H1 (cell line): ENCODE data around the gene FAM174A. TPM values are rescaled to one million over a fixed set of nuclear protein-coding genes. Genes with fewer than 3 reads are reported as not detected.

Source experiments
- CTCF ChIA-PET: fragments of 300-600 bp; sonication (Branson Sonifier 250); formaldehyde crosslinking; loops from one replicate; lab custom pipeline; 2021; ENCODE audit not compliant: partially characterized antibody; lab: Charles Lee
- POLR2A ChIA-PET: fragments of 300-600 bp; sonication (Branson Sonifier 250); formaldehyde crosslinking; loops from one replicate; lab custom pipeline; 2021; ENCODE audit warnings: inconsistent platforms; ENCODE audit not compliant: partially characterized antibody; lab: Charles Lee
- DNase-seq, 2 experiments: peaks; one replicate each; pipeline versions ENCODE4 v3.0.0 to v3.0.0-alpha.2; 2010 to 2022; ENCODE audit warnings: low spot score in 2 of 2, low read depth in 1 of 2, mixed read lengths in 1 of 2
- FAIRE-seq: peaks from 2 replicates; lab custom pipeline; 2011; peaks lifted over from hg19 to GRCh38; lab: Jason Lieb, UNC
- H2AFZ ChIP-seq: 2 replicates; pipeline ENCODE4 v1.8.1; 2012; ENCODE audit warnings: low read length, inconsistent platforms
- H2AK5ac ChIP-seq: 2 replicates; pipeline ENCODE4 v1.6.1; 2013; ENCODE audit warnings: low read depth, low read length
- H2BK120ac ChIP-seq: replicated peaks from 2 replicates; pipeline ENCODE3; 2013; ENCODE audit warnings: low read depth, low read length, inconsistent platforms
- H2BK12ac ChIP-seq: 2 replicates; pipeline ENCODE4 v1.6.1; 2013; ENCODE audit warnings: low read depth, low read length
- H2BK15ac ChIP-seq: 2 replicates; pipeline ENCODE4 v1.6.1; 2013; ENCODE audit warnings: low read length
- H2BK20ac ChIP-seq: 2 replicates; pipeline ENCODE4 v1.6.1; 2013; ENCODE audit warnings: low read length
- H2BK5ac ChIP-seq: 2 replicates; pipeline ENCODE4 v1.6.1; 2013; ENCODE audit warnings: low read depth, low read length
- H3K14ac ChIP-seq: 2 replicates; pipeline ENCODE4 v1.6.1; 2013; ENCODE audit warnings: inconsistent platforms; ENCODE audit not compliant: insufficient read length
- H3K18ac ChIP-seq: 2 replicates; pipeline ENCODE4 v1.6.1; 2013; ENCODE audit warnings: low read length; ENCODE audit errors: extremely low read depth
- H3K23ac ChIP-seq: 2 replicates; pipeline ENCODE4 v1.6.1; 2013; ENCODE audit warnings: inconsistent platforms; ENCODE audit not compliant: insufficient read length
- H3K23me2 ChIP-seq: 2 replicates; pipeline ENCODE4 v1.6.1; 2013; ENCODE audit warnings: low read depth, low read length
- H3K27ac ChIP-seq: 2 replicates; pipeline ENCODE4 v1.6.1; 2011; ENCODE audit warnings: low read depth, low read length, inconsistent platforms
- H3K27me3 ChIP-seq, 4 experiments: replicated peaks in 1 of 4; 1 replicate in 1 of 4; 2 replicates in 3 of 4; pipeline versions ENCODE4 v1.6.1 to v1.8.1; 2011 to 2013; ENCODE audit warnings: low read length in 3 of 4, mild to moderate bottlenecking in 3 of 4, inconsistent platforms in 2 of 4, mixed read lengths in 2 of 4, moderate library complexity in 1 of 4; ENCODE audit not compliant: control insufficient read depth in 3 of 4, insufficient read depth in 3 of 4; ENCODE audit errors: extremely low read depth in 1 of 4
- H3K36me3 ChIP-seq, 4 experiments: 2 replicates each; pipeline versions ENCODE4 v1.6.1 to v1.8.1; 2011 to 2013; ENCODE audit warnings: mild to moderate bottlenecking in 4 of 4, low read length in 3 of 4, moderate library complexity in 2 of 4, control low read depth in 1 of 4, inconsistent platforms in 1 of 4; ENCODE audit not compliant: insufficient read depth in 4 of 4, control insufficient read depth in 2 of 4
- H3K4ac ChIP-seq: replicated peaks from 2 replicates; pipeline ENCODE3; 2013; ENCODE audit warnings: low read length, low read depth, mixed read lengths, inconsistent platforms; ENCODE audit not compliant: insufficient read length
- H3K4me1 ChIP-seq, 4 experiments: replicated peaks in 1 of 4; 1 replicate in 1 of 4; 2 replicates in 3 of 4; pipeline versions ENCODE4 v1.6.1 to v1.8.1; 2011 to 2013; ENCODE audit warnings: low read length in 3 of 4, inconsistent platforms in 2 of 4, mixed read lengths in 1 of 4; ENCODE audit not compliant: insufficient read depth in 4 of 4, control insufficient read depth in 3 of 4
- H3K4me2 ChIP-seq, 2 experiments: 2 replicates each; pipeline versions ENCODE4 v1.6.1 to v1.8.1; 2011 to 2013; ENCODE audit warnings: low read depth in 2 of 2, low read length in 2 of 2, control low read depth in 1 of 2, inconsistent platforms in 1 of 2, mild to moderate bottlenecking in 1 of 2; ENCODE audit not compliant: insufficient read depth in 1 of 2
- H3K4me3 ChIP-seq, 4 experiments: fragments of 200-600, 300-600 bp in 1 of 4; sonication (generic), shearing (Covaris generic), sonication (Bioruptor Twin) in 1 of 4; 2 replicates each; pipeline versions ENCODE4 v1.5.1 to v1.8.1; 2011 to 2016; ENCODE audit warnings: low read length in 4 of 4, low read depth in 3 of 4, control low read depth in 2 of 4, inconsistent platforms in 2 of 4, mild to moderate bottlenecking in 2 of 4, mixed read lengths in 1 of 4, moderate library complexity in 1 of 4; ENCODE audit not compliant: insufficient read depth in 2 of 4; ENCODE audit errors: extremely low read depth in 1 of 4
- H3K56ac ChIP-seq: replicated peaks from 2 replicates; pipeline ENCODE3; 2013; ENCODE audit warnings: low read depth, mild to moderate bottlenecking, mixed read lengths, low read length, inconsistent platforms; ENCODE audit not compliant: insufficient read length
- H3K79me1 ChIP-seq: 2 replicates; pipeline ENCODE4 v1.6.1; 2013; ENCODE audit warnings: low read depth, low read length, control low read depth
- H3K79me2 ChIP-seq, 2 experiments: 2 replicates each; pipeline versions ENCODE4 v1.6.1 to v1.8.1; 2012 to 2013; ENCODE audit warnings: low read length in 2 of 2, mild to moderate bottlenecking in 2 of 2, inconsistent platforms in 1 of 2; ENCODE audit not compliant: insufficient read depth in 2 of 2, control insufficient read depth in 1 of 2
- H3K9ac ChIP-seq, 4 experiments: replicated peaks in 1 of 4; 1 replicate in 1 of 4; 2 replicates in 3 of 4; pipeline versions ENCODE4 v1.6.1 to v1.8.1; 2011 to 2013; ENCODE audit warnings: low read depth in 3 of 4, low read length in 3 of 4, control low read depth in 2 of 4, mild to moderate bottlenecking in 2 of 4, moderate library complexity in 2 of 4, inconsistent platforms in 1 of 4; ENCODE audit errors: extremely low read depth in 1 of 4
- H3K9me3 ChIP-seq, 2 experiments: 2 replicates each; pipeline versions ENCODE4 v1.6.1 to v1.8.1; 2012 to 2013; ENCODE audit warnings: mild to moderate bottlenecking in 2 of 2, moderate library complexity in 2 of 2, control low read depth in 1 of 2, inconsistent platforms in 1 of 2, low read depth in 1 of 2, low read length in 1 of 2, mixed read lengths in 1 of 2; ENCODE audit not compliant: insufficient read depth in 2 of 2
- H4K20me1 ChIP-seq, 2 experiments: replicated peaks in 1 of 2; 2 replicates each; pipeline versions ENCODE3 to v1.8.1; 2011 to 2013; ENCODE audit warnings: inconsistent platforms in 2 of 2, low read length in 2 of 2, mild to moderate bottlenecking in 1 of 2; ENCODE audit not compliant: insufficient read depth in 2 of 2, control insufficient read depth in 1 of 2
- H4K5ac ChIP-seq: 2 replicates; pipeline ENCODE4 v1.6.1; 2013; ENCODE audit warnings: low read length, low read depth, mixed read lengths, inconsistent platforms; ENCODE audit not compliant: insufficient read length
- H4K8ac ChIP-seq: 2 replicates; pipeline ENCODE4 v1.8.0; 2013; ENCODE audit warnings: mild to moderate bottlenecking, moderate library complexity, low read length, inconsistent platforms; ENCODE audit not compliant: insufficient read depth; ENCODE audit errors: extremely low read depth
- H4K91ac ChIP-seq: replicated peaks from 2 replicates; pipeline ENCODE3; 2013; ENCODE audit warnings: low read length, mixed read lengths, inconsistent platforms; ENCODE audit not compliant: insufficient read length
- HDAC6 ChIP-seq: IDR thresholded peaks from one replicate; pipeline ENCODE4 v1.7.1; 2012; ENCODE audit warnings: low read depth, mild to moderate bottlenecking, inconsistent platforms, low read length, moderate library complexity
- TBP ChIP-seq: IDR thresholded peaks from 2 replicates; pipeline ENCODE4 v1.6.1; 2011; ENCODE audit warnings: low read depth, low read length, improper control_type of control experiment
- YY1 ChIP-seq: IDR thresholded peaks from 2 replicates; pipeline ENCODE4 v1.6.1; 2011; ENCODE audit warnings: low read depth, mild to moderate bottlenecking, low read length
- WGBS, 2 experiments: shearing (Covaris generic) in 1 of 2; methylation state at CpG; one replicate each; pipeline versions ENCODE4 v1.1.6 to v1.1.7; 2013 to 2015; ENCODE audit warnings: low lambda C conversion rate in 2 of 2, mixed read lengths in 2 of 2, inconsistent platforms in 1 of 2, low coverage in 1 of 2, missing lambda C conversion rate in 1 of 2; ENCODE audit not compliant: insufficient replicate concordance in 2 of 2, insufficient coverage in 1 of 2, insufficient read length in 1 of 2; ENCODE audit errors: extremely low coverage in 1 of 2, missing lambda C conversion rate in 1 of 2; 5-methylcytosine and 5-hydroxymethylcytosine counted together
- polyA plus RNA-seq, 7 experiments: library from polyadenylated mRNA; depleted of rRNA in 3 of 7; stranded (reverse) in 5 of 7; unstranded in 2 of 7; fragments of >200 nt in 5 of 7; fragments of 200-250 nt in 2 of 7; gene quantifications; 1 replicate in 5 of 7; 2 replicates in 1 of 7; 4 replicates in 1 of 7; pipeline versions ENCODE4 v1.2.1 to v1.2.3, GENCODE V29; 2011 to 2013; ENCODE audit warnings: missing spikeins in 2 of 7, mixed read lengths in 2 of 7
- total RNA-seq: library from RNA; stranded (reverse); fragmentation: NEBNext Ultra II Directional; extraction: Animal tissue kit (Norgen Biotek cat#: 25700); gene quantifications from 2 replicates; pipeline ENCODE4 v1.2.1, GENCODE V29; 2021

Gene FAM174A
- total and polyA plus RNA-seq, 2 of the 8 experiments (the other 6 are each of a cell fraction or from before 2014, with no cell fraction given), result 3.9 to 5.3 TPM

- DNase-seq (no peak), FAIRE-seq (no peak)
- H3K14ac ChIP-seq, result no peak overlapping the region
- no peak overlapping the region for H2BK120ac ChIP-seq
- no peak overlapping the region for H3K27ac ChIP-seq
- H4K20me1 ChIP-seq, result no peaks in the 10 kb centered on the region
- H2BK5ac ChIP-seq, result no peak overlapping the region
- no peak overlapping the region for H2AFZ ChIP-seq
- H4K5ac ChIP-seq, result no peak overlapping the region
- H3K79me1 ChIP-seq, result no peaks in the 10 kb centered on the region
- H2AK5ac ChIP-seq, result no peak overlapping the region
- no peak overlapping the region for H3K23ac ChIP-seq
- TF ChIP-seq YY1 (no peak), HDAC6 (no peak), TBP (no peak)
- 95% methylated on average over 7 of the region's 7 CpGs; no CpG with 5 or more reads in 1 of the 2 experiments for WGBS, 2 experiments
- no peak overlapping the region for H2BK20ac ChIP-seq
- H3K79me2 ChIP-seq, result no peaks in the 10 kb centered on the region
- H3K27me3 ChIP-seq, result no peaks in the 10 kb centered on the region
- ChIA-PET CTCF (no interaction called here), POLR2A (no interaction called here)
- H3K9ac ChIP-seq, result no peak overlapping the region
- no peak overlapping the region for H3K4me2 ChIP-seq
- H2BK12ac ChIP-seq, result no peak overlapping the region
- no peaks in the 10 kb centered on the region for H3K9me3 ChIP-seq
- no peaks in the 10 kb centered on the region for H3K23me2 ChIP-seq
- H4K8ac ChIP-seq, result no peak overlapping the region
- H3K4me1 ChIP-seq, result no peaks in the 10 kb centered on the region
- H3K4ac ChIP-seq, result no peak overlapping the region
- H4K91ac ChIP-seq, result no peak overlapping the region
- H3K56ac ChIP-seq, result no peak overlapping the region
- H2BK15ac ChIP-seq, result no peak overlapping the region
- H3K36me3 ChIP-seq, result no peaks in the 10 kb centered on the region
- H3K18ac ChIP-seq, result no peak overlapping the region
- no peak overlapping the region for H3K4me3 ChIP-seq
Measured at GRCh38 chr5:100595152-100595811, 60.1 kb downstream of the FAM174A start.
